PC-9 (cell line): Measurements from ENCODE around the gene EGR4. TPM values are rescaled to one million over a fixed set of nuclear protein-coding genes. Genes with fewer than 3 reads are reported as not detected.

Experiments
- BruUV-seq: library from RNA; stranded (reverse); fragments of 400-500 nt; replicated peaks from 2 replicates; lab custom pipeline; 2021; lab: Mats Ljungman, UMichigan
- CTCF ChIA-PET: fragments of 300-600 bp; sonication (Branson Sonifier 250); formaldehyde crosslinking; loops from one replicate; lab custom pipeline; 2022; ENCODE audit warnings: antibody characterized with exemption; lab: Charles Lee
- POLR2A ChIA-PET: fragments of 300-600 bp; sonication (Branson Sonifier 250); formaldehyde crosslinking; loops from one replicate; lab custom pipeline; 2022; ENCODE audit warnings: antibody characterized with exemption; ENCODE audit not compliant: unreplicated experiment; lab: Charles Lee
- DNase-seq, 2 experiments: peaks; one replicate each; pipeline versions ENCODE4 v3.0.0 to v3.0.0-alpha.2; 2015 to 2022; ENCODE audit warnings: mixed read lengths in 1 of 2
- H2AFZ ChIP-seq: fragments of 200-600 bp; sonication (generic); 2 replicates; pipeline ENCODE4 v1.8.1; 2017; ENCODE audit warnings: antibody characterized with exemption
- H3F3A ChIP-seq: fragments of 200-600 bp; sonication (generic); 2 replicates; pipeline ENCODE4 v1.8.1; 2017; ENCODE audit warnings: antibody characterized with exemption, mild to moderate bottlenecking, low read depth; ENCODE audit not compliant: insufficient read depth
- H3K27ac ChIP-seq: fragments of 200-600 bp; sonication (generic); 2 replicates; pipeline ENCODE4 v1.6.1; 2016; ENCODE audit warnings: mixed run types
- H3K27me3 ChIP-seq: fragments of 200-600 bp; sonication (generic); 2 replicates; pipeline ENCODE4 v1.6.1; 2016; ENCODE audit warnings: low read depth, mixed run types; ENCODE audit not compliant: insufficient read depth
- H3K36me3 ChIP-seq: fragments of 200-600 bp; sonication (generic); 2 replicates; pipeline ENCODE4 v1.6.1; 2016; ENCODE audit warnings: low read depth, mixed run types
- H3K4me1 ChIP-seq: fragments of 200-600 bp; sonication (generic); replicated peaks from 2 replicates; pipeline ENCODE4 v1.6.1; 2016; ENCODE audit warnings: mixed run types; ENCODE audit not compliant: insufficient read depth
- H3K4me2 ChIP-seq: fragments of 200-600 bp; sonication (generic); 2 replicates; pipeline ENCODE4 v1.6.1; 2017; ENCODE audit warnings: mixed run types
- H3K4me3 ChIP-seq: fragments of 200-600 bp; sonication (generic); 2 replicates; pipeline ENCODE4 v1.6.1; 2016; ENCODE audit warnings: mixed run types
- H3K79me2 ChIP-seq: fragments of 200-600 bp; sonication (generic); 2 replicates; pipeline ENCODE4 v1.6.1; 2017; ENCODE audit warnings: low read depth, mixed run types
- H3K9me2 ChIP-seq: fragments of 200-600 bp; sonication (generic); 2 replicates; pipeline ENCODE4 v1.8.1; 2017; ENCODE audit warnings: mild to moderate bottlenecking; ENCODE audit not compliant: insufficient read depth
- H3K9me3 ChIP-seq: fragments of 200-600 bp; sonication (generic); 2 replicates; pipeline ENCODE4 v1.8.1; 2016; ENCODE audit warnings: low read depth; ENCODE audit not compliant: insufficient read depth
- H4K20me1 ChIP-seq: fragments of 200-600 bp; sonication (generic); 2 replicates; pipeline ENCODE4 v1.8.1; 2017; ENCODE audit not compliant: insufficient read depth
- EZH2 ChIP-seq: fragments of 200-600 bp; sonication (generic); IDR thresholded peaks from 2 replicates; pipeline ENCODE4 v1.8.0; 2017; ENCODE audit warnings: antibody characterized with exemption, low read depth
- intact Hi-C: fragments of 100-400 bp; cut with micrococcal nuclease; formaldehyde crosslinking; loops from one replicate; pipeline ENCODE4 v1.10.0; 2022; ENCODE audit not compliant: unreplicated experiment
- total RNA-seq: library from RNA; stranded (reverse); gene quantifications from 2 replicates; pipeline ENCODE4 v1.2.3, GENCODE V29; 2021
- TF ChIP-seq, protein P1 (sequence below): fragments of 200-600 bp; sonication (generic); conservative IDR thresholded peaks from 2 replicates; pipeline ENCODE4 v1.6.1; 2017; ENCODE audit warnings: mixed run types, antibody characterized with exemption, mild to moderate bottlenecking, moderate library complexity

Gene EGR4
- total RNA-seq, 1 experiment from 2014 or later, result not detected

GRCh38 chr2:73337828-73338227, 44.5 kb upstream of the EGR4 start:
- CTCF ChIA-PET, result no interaction called here
- H3K36me3 ChIP-seq, result no peaks in the 10 kb centered on the region
- no peak overlapping the region for H3K4me2 ChIP-seq
- no peaks in the 10 kb centered on the region for H4K20me1 ChIP-seq
- peaks cover 7% of the 10 kb centered on the region; the same call in 1 of the 2 replicates for H3K9me3 ChIP-seq
- H3K9me2 ChIP-seq, result no peaks in the 10 kb centered on the region
- POLR2A ChIA-PET, result no interaction called here
- H3K4me1 ChIP-seq, result no peaks in the 10 kb centered on the region
- TF ChIP-seq, protein P1, sequence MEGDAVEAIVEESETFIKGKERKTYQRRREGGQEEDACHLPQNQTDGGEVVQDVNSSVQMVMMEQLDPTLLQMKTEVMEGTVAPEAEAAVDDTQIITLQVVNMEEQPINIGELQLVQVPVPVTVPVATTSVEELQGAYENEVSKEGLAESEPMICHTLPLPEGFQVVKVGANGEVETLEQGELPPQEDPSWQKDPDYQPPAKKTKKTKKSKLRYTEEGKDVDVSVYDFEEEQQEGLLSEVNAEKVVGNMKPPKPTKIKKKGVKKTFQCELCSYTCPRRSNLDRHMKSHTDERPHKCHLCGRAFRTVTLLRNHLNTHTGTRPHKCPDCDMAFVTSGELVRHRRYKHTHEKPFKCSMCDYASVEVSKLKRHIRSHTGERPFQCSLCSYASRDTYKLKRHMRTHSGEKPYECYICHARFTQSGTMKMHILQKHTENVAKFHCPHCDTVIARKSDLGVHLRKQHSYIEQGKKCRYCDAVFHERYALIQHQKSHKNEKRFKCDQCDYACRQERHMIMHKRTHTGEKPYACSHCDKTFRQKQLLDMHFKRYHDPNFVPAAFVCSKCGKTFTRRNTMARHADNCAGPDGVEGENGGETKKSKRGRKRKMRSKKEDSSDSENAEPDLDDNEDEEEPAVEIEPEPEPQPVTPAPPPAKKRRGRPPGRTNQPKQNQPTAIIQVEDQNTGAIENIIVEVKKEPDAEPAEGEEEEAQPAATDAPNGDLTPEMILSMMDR, result no peak
- no peak for TF ChIP-seq EZH2
- intact Hi-C loops, result no loop called here
- BruUV-seq, result no TSS peak
- H3K79me2 ChIP-seq, result no peaks in the 10 kb centered on the region
- no peak overlapping the region for H2AFZ ChIP-seq
- no peak overlapping the region for H3K27ac ChIP-seq
- H3F3A ChIP-seq, result no peaks in the 10 kb centered on the region
- no peak for DNase-seq
- no peak overlapping the region for H3K4me3 ChIP-seq
- no peaks in the 10 kb centered on the region; the same call in 1 of the 2 replicates for H3K27me3 ChIP-seq

- no peaks in the 10 kb centered on the region for H3F3A ChIP-seq
These were observed 41.3 kb upstream of the EGR4 start for GRCh38 chr2:73334620-73335019.

DNA sequence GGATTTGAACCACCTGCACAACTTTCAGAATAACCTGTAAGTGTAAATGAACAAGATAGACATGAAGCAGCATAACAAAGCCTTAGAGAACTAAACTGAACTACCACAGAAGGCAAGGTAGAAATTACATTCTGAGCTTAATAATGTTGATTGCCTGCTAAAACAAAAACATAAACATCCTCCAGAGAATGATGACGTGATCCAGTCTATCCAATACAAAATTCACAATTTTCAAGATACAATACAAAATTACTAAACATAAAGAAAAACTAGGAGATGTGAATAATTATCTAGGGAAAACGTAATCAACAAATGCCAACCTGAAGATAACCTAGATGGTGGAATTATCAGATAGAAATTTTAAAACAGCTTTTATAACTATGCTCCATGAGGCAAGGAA, 40.7 kb upstream of the EGR4 start:
- intact Hi-C loops, result no loop called here
- Histone ChIP-seq H3K36me3 (no peaks in the 10 kb centered on the region), H3K79me2 (no peaks in the 10 kb centered on the region), H3K9me3 (peaks cover 7% of the 10 kb centered on the region; the same call in 1 of the 2 replicates), H4K20me1 (no peaks in the 10 kb centered on the region), H2AFZ (no peak overlapping the region), H3K4me1 (no peaks in the 10 kb centered on the region), H3K4me2 (no peak overlapping the region), H3F3A (no peaks in the 10 kb centered on the region), H3K27ac (no peak overlapping the region), H3K4me3 (no peak overlapping the region), H3K27me3 (no peaks in the 10 kb centered on the region; the same call in 1 of the 2 replicates), H3K9me2 (no peaks in the 10 kb centered on the region)
- BruUV-seq, result no TSS peak
- TF ChIP-seq, protein P1, result no peak
- TF ChIP-seq EZH2, result no peak
- ChIA-PET CTCF (no interaction called here), POLR2A (no interaction called here)
- no peak for DNase-seq

More at GRCh38 chr2:73334620-73335019, 41.3 kb upstream of the EGR4 start:
- Histone ChIP-seq H3K36me3 (no peaks in the 10 kb centered on the region), H3K27me3 (no peaks in the 10 kb centered on the region; the same call in 1 of the 2 replicates), H3K4me1 (no peaks in the 10 kb centered on the region), H3K4me3 (no peak overlapping the region), H3K4me2 (no peak overlapping the region), H2AFZ (no peak overlapping the region), H3K9me3 (peaks cover 7% of the 10 kb centered on the region; the same call in 1 of the 2 replicates), H4K20me1 (no peaks in the 10 kb centered on the region), H3K27ac (no peak overlapping the region), H3K79me2 (no peaks in the 10 kb centered on the region), H3K9me2 (no peaks in the 10 kb centered on the region)
- no TSS peak for BruUV-seq
- intact Hi-C loops, result no loop called here
- DNase-seq, result no peak
- POLR2A ChIA-PET, result no interaction called here
- TF ChIP-seq, protein P1, result no peak
- TF ChIP-seq EZH2, result no peak
- CTCF ChIA-PET, result no interaction called here
